GM19397 (cell line): ENCODE data around the gene NLRC4.
"Not testable (repeated sequence)": the region's sequence is repeated elsewhere in the genome, so short reads cannot be mapped to it uniquely, and the experiment has no call there.

Experiments
- ATAC-seq: cut with Tn5 transposase; IDR thresholded peaks from one replicate; pipeline ENCODE4 v1.9.1; 2021; ENCODE audit warnings: mild to moderate bottlenecking, moderate library complexity; ENCODE audit not compliant: unreplicated experiment

Gene NLRC4, protein sequence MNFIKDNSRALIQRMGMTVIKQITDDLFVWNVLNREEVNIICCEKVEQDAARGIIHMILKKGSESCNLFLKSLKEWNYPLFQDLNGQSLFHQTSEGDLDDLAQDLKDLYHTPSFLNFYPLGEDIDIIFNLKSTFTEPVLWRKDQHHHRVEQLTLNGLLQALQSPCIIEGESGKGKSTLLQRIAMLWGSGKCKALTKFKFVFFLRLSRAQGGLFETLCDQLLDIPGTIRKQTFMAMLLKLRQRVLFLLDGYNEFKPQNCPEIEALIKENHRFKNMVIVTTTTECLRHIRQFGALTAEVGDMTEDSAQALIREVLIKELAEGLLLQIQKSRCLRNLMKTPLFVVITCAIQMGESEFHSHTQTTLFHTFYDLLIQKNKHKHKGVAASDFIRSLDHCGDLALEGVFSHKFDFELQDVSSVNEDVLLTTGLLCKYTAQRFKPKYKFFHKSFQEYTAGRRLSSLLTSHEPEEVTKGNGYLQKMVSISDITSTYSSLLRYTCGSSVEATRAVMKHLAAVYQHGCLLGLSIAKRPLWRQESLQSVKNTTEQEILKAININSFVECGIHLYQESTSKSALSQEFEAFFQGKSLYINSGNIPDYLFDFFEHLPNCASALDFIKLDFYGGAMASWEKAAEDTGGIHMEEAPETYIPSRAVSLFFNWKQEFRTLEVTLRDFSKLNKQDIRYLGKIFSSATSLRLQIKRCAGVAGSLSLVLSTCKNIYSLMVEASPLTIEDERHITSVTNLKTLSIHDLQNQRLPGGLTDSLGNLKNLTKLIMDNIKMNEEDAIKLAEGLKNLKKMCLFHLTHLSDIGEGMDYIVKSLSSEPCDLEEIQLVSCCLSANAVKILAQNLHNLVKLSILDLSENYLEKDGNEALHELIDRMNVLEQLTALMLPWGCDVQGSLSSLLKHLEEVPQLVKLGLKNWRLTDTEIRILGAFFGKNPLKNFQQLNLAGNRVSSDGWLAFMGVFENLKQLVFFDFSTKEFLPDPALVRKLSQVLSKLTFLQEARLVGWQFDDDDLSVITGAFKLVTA

DNA sequence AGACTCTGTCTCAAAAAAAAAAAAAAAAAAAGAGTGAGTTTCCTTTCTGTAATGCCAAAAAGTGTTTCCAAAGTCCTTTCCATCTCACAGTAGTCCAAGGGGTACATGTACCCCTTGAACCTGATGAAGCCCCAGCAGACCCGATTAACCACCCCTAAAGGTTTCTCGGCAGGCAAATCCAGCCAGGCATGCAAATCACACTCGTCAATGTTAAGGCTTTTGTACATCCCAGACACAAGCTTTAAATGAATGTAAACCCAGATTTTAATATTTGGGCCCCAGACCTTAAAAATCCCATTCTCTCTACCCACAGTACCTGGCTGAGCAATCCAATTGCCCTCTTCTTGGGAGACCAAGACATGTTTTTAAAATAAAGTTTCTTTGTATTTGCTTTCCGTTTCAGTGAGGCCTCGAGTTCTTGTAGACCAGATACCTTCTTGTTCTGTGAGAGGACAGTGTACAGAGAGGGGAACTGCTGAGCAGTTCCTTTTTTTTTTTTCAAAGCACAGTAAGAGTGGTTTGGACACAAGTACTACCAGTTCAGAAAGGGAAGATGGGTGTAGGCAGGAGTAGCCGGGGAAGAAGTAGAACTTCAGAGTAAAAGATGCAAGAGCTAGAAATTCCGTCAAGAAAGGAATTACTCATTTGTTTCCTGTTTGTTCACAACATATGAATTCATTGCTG lies at the start of gene NLRC4:
Gene NLRC4, minus strand, starts transcription at position 465 of the 684 bp plus-strand sequence. CDS start 8,111 bp downstream, outside the sequence.
- ATAC-seq: peak; percentile 87

DNA sequence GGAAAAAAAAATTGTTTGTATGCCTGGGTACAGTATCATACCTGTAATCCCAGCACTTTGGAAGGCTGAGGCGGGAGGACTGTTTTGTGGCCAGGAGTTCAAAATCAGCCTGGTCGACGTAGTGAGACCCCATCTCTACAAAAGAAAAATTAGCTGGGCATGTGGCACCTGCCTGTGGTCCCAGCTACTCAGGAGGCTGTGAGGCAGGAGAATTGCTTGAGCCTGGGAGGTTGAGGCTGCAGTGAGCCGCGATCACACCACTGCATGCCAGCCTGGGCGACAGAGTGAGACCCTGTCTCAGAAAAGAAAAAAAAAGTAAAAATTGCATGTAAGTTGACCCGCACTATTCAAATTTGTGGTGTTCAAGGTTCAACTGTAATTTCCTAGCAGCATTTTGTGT lies 45.9 kb upstream of the NLRC4 start:
- ATAC-seq: no peak

DNA sequence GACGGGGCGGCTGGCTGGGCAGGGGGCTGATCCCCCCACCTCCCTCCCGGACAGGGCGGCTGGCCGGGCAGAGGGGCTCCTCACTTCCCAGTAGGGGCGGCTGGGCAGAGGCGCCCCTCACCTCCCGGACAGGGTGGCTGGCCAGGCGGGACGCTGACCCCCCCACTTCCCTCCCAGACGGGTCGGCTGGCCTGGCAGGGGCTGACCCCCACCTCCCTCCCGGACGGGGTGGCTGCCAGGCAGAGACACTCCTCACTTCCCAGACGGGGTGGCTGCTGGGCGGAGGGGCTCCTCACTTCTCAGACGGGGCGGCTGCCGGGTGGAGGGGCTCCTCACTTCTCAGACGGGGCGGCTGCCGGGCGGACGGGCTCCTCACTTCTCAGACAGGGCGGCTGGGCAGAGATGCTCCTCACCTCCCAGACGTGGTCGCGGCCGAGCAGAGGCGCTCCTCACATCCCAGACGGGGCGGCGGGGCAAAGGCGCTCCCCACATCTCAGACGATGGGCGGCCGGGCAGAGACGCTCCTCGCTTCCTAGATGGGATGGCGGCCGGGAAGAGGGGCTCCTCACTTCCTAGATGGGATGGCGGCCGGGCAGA lies 29.4 kb upstream of the NLRC4 start:
- ATAC-seq: not testable (repeated sequence)

DNA sequence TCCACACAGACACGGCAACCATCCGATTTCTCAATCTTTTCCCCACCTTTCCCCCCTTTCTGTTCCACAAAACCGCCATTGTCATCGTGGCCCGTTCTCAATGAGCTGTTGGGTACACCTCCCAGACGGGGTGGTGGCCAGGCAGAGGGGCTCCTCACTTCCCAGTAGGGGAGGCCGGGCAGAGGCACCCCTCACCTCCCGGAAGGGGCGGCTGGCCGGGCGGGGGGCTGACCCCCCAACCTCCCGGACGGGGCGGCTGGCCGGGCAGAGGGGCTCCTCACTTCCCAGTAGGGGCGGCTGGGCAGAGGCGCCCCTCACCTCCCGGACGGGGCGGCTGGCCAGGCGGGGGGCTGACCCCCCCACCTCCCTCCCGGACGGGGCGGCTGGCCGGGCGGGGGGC lies 28.8 kb upstream of the NLRC4 start:
- ATAC-seq: not testable (repeated sequence)

- ATAC-seq: no peak
These were observed 27.1 kb upstream of the NLRC4 start for GRCh38 chr2:32291746-32292145.

DNA sequence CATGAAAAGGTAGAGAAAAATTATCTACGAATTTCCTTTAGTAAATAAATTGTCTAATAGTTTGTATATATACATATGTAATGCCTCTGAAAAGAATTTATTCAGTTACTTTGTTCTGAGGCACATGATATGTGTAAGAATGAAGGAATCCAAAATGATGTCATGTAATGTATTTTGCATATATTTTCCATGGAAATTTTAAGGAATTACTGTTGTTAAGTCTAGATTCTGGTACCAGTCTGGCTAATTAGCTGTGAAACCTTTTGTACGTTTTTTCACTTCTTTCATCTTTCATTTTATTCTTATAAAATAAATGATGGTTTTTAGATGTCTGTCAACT lies 25.3 kb upstream of the NLRC4 start:
- ATAC-seq: no peak

- no peak for ATAC-seq
These were observed 24.7 kb upstream of the NLRC4 start for GRCh38 chr2:32289165-32289999.

DNA sequence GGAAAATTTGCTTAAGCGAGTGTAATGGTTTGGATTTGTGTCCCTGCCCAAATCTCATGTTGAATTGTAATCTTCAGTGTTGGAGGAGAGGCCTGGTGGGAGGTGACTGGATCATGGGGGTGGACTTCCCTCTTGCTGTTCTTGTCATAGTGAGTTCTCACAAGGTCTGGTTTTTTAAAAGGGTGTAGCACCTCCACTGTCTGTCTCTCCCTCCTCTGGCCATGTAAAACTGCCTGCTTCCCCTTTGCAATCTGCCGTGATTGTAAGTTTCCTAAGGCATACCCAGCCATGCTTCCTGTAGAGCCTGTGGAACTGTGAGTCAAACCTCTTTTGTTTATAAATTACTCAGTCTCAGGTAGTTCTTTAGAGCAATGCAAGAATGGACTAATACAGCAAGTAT lies 19.6 kb upstream of the NLRC4 start:
- ATAC-seq: no peak

DNA sequence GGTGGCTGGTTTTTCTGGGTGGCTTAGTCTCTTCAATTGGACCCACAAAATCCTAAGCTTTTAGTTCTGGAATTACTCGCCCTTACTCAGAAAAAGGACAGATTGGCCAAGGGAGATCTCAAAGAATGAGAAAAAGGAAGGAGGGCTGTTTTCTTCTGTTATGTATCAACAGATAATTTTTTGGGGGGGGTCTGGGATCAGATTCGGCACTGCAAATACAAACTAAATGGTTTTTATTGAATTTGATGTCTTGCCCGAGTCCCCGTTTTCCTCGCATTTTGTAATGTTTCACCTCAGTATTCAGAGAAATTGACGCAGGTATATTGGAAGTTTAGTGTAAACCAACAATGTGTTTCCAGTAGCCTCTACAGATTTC lies 13.8 kb upstream of the NLRC4 start:
- no peak for ATAC-seq

DNA sequence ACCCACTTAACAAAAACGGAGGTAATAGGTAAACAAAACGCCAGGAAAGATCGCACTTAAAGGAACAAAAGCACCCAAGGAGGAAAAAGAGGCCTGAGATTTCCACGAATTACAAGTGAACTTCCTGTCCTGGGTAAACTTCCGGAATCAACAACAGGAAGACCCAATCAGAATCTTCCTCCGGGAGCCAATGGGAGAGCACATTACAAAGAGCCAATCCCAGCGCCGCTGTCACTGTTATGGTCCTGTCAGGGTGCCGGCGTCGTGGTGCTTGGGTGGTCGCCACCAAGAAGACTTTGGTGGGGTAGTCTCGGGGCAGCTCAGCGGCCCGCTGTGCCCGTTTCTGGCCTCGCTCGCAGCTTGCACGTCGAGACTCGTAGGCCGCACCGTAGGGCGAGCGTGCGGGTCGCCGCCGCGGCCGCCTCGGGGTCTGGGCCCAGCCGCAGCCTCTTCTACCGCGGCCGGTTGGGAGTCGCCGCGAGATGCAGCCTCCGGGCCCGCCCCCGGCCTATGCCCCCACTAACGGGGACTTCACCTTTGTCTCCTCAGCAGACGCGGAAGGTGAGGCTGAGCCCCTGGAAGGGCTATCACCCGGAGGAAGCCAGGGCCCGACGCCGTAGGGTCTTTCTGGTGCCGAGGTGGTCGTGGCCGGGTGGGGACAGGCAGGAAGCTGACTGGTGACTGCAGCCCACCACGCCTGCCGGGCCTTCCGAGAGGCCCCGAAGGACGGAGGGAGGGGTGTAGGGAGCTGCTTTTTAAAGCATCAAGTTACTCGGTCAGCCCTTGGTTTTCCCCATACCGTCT lies 13.2 kb upstream of the NLRC4 start, which contains the start of gene YIPF4:
Gene YIPF4, plus strand, starts transcription at position 231 of the 804 bp plus-strand sequence. Its CDS starts 252 bp downstream, at position 483.
- ATAC-seq: peak; percentile 96

DNA sequence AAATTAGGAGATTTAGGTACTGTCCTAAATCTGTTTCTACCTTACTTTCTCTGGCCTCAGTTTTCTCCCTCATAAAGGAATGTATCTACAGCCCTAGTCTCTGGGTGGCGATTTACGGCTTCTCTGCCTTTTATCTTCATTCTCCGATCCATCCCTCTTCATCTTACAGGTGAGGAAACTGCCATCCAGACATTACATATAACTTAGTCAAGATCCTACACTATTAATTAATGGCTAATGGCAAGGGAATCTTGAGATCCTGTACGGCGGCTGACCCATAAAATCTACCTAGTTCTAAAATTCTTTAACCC lies 12.6 kb upstream of the NLRC4 start:
- ATAC-seq: no peak

DNA sequence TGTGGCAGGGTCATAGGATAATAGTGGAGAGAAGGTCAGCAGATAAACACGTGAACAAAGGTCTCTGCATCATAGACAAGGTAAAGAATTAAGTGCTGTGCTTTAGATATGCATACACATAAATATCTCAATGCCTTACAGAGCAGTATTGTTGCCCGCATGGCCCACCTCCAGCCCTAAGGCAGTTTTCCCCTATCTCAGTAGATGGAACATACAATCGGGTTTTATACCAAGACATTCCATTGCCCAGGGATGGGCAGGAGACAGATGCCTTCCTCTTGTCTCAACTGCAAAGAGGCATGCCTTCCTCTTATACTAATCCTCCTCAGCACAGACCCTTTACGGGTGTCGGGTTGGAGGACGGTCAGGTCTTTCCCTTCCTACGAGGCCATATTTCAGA lies 11.1 kb upstream of the NLRC4 start:
- not testable (repeated sequence) for ATAC-seq

DNA sequence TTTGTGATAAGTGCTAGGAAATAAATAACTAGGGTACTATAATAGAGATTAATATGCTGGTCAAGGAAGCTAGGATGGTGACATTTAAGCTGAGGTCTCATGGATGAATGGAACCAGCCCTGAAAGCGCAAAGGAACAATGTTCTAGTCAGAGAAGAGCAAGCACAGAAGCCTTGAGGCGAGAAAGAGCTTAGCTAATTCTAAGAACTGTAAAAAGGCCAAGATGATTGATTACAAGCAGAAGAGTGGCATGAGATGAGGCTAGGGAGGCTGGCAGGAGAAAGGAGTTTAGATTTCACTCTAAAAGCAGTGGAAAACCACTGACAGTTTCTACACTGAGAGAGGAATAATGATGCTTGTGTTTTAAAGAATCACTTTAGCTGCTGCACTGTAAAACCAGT lies 9.6 kb upstream of the NLRC4 start:
- no peak for ATAC-seq

DNA sequence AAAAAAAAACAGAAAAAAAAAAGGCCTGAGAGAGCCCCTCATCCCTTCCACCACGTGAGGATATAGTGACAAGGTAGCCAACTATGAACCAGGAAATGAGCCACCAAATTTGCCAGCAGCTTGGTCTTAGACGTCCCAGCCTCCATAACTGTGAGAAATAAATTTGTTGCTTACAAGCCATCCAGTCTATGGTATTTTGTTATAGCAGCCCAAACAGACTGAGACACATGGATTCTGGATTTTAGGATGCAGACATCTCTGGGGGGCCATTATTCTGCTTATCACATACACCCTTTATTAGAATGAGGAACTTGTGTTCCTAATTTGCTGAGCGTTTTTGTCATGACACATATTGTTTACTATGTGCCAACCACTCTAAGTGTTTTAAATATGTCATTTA lies 7.6 kb upstream of the NLRC4 start:
- no peak for ATAC-seq

DNA sequence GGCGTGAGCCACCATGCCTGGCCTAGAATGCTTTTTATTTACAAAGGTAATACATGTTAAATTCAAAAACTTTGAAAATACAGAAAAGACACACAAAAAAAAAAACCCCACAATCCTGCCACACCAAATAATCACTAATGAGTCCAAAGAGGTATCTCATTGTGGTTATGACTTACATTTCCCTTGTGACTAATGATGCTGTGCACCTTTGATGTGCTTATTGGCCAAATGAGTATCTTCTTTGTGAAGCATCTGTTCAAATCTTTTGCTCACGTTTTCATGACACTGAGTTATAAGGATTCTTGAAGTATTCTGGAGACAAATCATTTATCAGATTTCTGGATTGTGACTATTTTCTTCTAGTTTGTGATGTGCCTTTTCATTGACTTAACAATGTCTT lies 6.4 kb upstream of the NLRC4 start:
- no peak for ATAC-seq

GRCh38 chr2:32262105-32262504 lies 2.6 kb downstream of the NLRC4 start:
- no peak for ATAC-seq

GRCh38 chr2:32260376-32260775 lies 4.3 kb downstream of the NLRC4 start:
- ATAC-seq: no peak

DNA sequence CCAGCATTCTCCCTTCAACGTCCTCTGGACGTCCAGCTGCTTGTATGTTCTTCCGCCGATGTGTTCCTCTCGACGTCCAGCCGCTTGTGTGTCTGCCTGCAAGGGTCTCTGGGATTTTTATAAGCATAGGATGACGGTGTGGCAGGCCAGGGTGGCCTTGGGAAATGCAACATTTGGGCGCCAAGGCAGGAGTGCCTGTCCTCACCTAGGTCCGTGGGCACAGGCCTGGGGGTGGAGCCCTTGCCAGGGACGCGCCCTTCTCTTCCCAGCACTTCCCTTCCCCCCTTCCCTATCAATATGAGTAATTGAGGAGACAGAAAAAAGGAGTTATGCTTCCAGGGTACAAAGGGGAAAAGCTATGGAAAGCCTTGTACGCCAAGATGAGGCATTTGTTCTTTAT lies 6.4 kb downstream of the NLRC4 start:
- ATAC-seq: no peak

- ATAC-seq: no peak
These were observed 14.4 kb downstream of the NLRC4 start for GRCh38 chr2:32250290-32250689.
